ENCODE data around the gene RANBP2.

DNA sequence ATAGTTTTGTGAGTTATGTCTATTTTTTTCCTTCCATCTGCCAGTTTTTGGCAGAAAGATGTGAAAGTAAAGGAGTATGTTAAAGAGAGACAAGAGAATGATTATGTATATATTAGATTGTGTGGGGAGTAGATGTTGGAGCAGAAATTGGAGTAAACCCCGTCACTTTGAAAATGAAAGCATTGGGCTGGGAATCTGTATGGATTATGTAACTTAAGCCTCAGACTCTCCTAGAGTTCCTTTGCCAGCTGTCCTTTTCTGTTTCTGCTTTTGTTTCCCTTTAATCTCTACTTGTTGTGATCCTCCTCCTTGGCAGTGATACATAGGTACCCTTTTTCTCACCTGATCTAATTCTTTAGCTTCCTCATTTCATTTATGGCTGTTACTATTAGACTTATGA is 86.5 kb downstream of the RANBP2 start:
- TF ChIP-seq EZH2 (IDR thresholded peaks at IDR 0.05; ENCODE audit: borderline replicate concordance, insufficient read depth, low read depth, low read length, poor library complexity, severe bottlenecking): no peak
- TF ChIP-seq, protein P1, sequence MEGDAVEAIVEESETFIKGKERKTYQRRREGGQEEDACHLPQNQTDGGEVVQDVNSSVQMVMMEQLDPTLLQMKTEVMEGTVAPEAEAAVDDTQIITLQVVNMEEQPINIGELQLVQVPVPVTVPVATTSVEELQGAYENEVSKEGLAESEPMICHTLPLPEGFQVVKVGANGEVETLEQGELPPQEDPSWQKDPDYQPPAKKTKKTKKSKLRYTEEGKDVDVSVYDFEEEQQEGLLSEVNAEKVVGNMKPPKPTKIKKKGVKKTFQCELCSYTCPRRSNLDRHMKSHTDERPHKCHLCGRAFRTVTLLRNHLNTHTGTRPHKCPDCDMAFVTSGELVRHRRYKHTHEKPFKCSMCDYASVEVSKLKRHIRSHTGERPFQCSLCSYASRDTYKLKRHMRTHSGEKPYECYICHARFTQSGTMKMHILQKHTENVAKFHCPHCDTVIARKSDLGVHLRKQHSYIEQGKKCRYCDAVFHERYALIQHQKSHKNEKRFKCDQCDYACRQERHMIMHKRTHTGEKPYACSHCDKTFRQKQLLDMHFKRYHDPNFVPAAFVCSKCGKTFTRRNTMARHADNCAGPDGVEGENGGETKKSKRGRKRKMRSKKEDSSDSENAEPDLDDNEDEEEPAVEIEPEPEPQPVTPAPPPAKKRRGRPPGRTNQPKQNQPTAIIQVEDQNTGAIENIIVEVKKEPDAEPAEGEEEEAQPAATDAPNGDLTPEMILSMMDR (IDR thresholded peaks at IDR 0.05): no peak

Measured in B cell (primary cell).